Measurements from ENCODE around the gene ZNF710.
"Not testable (repeated sequence)": the region's sequence is repeated elsewhere in the genome, so short reads cannot be mapped to it uniquely, and the experiment has no call there.

ZNF710 gene

GRCh38 chr15:90109163-90109751 is 108.1 kb downstream of the ZNF710 start:
- DNase-seq = not testable (repeated sequence)

DNA sequence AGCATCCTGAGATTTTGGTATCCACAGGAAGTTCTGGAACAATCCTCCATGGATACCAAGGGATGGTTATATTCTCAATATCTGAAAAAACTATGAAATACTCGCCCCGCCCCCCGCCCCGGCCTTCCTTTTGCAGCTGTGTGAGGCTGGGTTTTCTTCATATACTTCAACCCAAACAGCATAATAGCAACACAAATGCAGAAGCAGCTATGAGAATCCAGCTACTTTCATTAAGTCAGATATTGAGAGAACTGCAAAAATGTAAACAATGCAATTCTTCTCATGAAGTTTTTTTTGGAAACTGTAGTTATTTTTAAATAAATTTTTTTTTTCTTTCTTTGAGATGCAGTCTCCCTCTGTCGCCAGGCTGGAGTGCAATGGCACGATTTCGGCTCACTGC is 112.0 kb downstream of the ZNF710 start:
- no peak for DNase-seq

DNA sequence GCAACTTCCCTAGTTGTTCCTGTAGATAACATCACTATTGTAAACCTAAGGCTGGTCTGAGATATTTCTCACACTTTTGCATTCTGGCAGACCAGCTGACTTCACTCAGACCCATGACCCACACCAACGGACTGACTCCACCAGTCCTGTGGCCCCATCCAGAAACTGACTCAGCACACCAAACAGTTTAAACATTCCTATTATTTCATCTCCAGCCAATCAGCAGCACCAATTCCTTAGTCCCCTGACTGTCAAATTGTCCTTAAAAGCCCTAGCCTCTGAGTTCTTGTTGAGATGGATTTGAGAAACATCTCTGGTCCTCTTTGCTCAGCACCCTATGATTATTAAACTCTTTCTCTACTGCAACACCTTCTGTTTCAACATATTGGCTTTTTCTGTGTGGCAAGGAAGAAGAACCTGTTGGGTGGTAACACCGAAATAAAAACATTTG is 113.4 kb downstream of the ZNF710 start:
- DNase-seq = no peak

DNA sequence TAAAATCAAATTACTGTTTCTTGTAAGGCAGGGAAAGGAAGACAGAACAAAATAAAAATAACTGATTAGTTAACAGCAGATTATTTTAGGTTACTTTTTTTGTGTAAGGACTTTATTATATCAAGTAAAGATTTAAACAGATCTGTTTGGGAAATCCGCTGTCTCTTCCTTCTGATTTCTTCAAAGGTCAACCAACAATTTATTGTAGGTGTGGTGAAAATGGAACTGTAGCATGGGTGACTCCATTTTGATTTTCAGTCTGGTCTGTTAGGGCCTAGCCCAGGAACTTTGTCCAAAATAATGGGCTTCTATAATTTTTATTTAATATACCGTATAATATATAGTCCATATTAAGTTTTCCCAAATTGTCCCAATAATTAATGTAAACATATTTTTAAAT is 114.7 kb downstream of the ZNF710 start:
- DNase-seq = no peak

GRCh38 chr15:90119367-90119766 is 118.2 kb downstream of the ZNF710 start:
- DNase-seq = no peak

DNA sequence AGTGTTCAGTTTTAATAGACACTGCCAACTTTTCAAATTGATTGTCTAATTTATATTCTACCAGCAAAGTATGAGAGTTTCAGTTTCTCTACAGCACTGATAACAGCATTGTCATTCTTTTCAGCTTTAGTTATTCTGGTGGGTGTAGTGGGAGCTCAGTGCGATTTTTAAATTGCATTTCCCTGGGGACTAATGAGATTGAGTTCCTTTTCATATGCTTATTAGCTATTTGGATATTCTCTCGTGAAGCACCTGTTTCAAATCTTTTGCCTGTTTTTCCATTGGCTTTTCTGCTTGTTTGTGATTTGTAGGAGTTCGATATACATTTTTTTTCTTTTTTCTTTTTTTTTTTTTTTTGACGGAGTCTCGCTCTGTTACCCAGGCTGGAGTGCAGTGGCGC is 120.0 kb downstream of the ZNF710 start:
- no peak for DNase-seq

DNA sequence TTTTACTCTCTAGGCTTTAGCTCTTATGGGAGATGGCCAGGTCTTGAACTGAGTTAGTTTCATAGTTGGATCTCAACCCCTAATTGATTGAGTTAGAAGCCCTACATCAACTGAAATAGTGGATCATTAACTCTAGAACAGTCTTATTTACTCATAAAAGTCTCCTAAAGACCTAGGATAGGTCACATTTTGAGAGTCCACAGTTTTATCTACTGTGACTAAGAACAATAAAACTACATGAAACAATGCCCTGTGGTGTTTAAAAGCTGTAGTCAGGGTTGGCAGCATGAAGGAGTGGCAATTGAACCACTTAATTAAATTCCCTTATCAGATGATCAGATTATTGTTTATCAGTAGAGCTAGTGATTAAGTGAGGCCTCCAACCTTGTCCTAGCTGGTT is 123.4 kb downstream of the ZNF710 start:
- DNase-seq = no peak

GRCh38 chr15:90126022-90126421 is 124.9 kb downstream of the ZNF710 start:
- no peak for DNase-seq

GRCh38 chr15:90126596-90127435 is 125.7 kb downstream of the ZNF710 start:
- no peak for DNase-seq

- DNase-seq = no peak
Measured at GRCh38 chr15:90130291-90130690, 129.2 kb downstream of the ZNF710 start.
